Medulla oblongata (tissue), 1 donor: ENCODE results near the gene ABCB9.
A peak's percentile ranks its signal among the peaks of the same experiment; 100 is the strongest.

ENCODE experiments used
- DNase-seq: peaks from one replicate; pipeline ENCODE4 v3.0.0-alpha.2; 2015; ENCODE audit errors: extremely low spot score

Gene ABCB9

DNA sequence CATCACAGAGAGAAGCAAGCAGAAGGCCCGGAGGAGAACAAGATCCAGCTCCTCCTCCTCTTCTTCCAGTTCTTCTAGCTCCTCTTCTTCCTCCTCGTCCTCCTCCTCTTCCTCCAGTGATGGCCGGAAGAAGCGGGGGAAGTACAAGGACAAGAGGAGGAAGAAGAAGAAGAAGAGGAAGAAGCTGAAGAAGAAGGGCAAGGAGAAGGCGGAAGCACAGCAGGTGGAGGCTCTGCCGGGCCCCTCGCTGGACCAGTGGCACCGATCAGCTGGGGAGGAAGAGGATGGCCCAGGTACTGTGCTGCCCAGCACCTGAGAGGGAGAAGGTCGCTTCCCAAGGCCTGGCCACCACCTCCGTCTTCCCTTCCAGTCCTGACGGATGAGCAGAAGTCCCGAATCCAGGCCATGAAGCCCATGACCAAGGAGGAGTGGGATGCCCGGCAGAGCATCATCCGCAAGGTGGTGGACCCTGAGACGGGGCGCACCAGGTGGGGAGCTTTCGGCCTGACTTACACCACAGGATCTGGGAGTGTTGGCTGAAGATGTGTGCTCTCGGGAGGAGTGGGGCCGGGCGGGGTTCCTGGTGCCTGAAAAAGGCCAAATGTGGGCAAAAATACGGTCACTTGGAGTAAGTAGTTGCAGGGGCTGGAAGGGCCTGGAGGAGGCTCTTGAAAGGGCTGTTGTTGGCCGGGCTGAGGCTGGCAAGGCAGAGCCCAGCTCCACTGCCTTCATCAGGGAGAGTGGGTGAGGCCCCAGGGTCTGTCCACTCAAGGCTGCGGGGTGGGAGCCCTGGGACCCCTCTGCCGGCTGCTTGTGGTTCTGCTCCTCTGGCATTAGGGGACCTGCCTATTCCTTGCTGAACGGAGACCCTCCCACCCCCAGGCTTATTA is 15.6 kb upstream of the ABCB9 start:
- no peak for DNase-seq

DNA sequence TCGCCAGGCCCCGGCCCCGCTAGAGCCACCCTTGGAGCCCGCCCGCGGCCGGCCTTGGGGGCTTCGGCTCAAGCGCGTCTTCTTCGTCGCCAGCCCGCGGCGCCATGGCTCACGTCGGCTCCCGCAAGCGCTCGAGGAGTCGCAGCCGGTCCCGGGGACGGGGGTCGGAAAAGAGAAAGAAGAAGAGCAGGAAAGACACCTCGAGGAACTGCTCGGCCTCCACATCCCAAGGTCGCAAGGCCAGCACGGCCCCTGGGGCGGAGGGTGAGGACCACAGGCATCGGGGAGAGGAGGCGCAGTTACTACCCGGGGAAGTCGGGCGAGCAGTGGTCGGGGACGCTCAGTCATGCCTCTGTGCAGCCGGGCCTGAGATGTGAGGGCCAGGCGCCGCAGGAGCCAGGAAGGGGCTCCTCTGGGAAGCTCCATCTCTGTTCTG is 14.8 kb upstream of the ABCB9 start:
- DNase-seq, result no peak

DNA sequence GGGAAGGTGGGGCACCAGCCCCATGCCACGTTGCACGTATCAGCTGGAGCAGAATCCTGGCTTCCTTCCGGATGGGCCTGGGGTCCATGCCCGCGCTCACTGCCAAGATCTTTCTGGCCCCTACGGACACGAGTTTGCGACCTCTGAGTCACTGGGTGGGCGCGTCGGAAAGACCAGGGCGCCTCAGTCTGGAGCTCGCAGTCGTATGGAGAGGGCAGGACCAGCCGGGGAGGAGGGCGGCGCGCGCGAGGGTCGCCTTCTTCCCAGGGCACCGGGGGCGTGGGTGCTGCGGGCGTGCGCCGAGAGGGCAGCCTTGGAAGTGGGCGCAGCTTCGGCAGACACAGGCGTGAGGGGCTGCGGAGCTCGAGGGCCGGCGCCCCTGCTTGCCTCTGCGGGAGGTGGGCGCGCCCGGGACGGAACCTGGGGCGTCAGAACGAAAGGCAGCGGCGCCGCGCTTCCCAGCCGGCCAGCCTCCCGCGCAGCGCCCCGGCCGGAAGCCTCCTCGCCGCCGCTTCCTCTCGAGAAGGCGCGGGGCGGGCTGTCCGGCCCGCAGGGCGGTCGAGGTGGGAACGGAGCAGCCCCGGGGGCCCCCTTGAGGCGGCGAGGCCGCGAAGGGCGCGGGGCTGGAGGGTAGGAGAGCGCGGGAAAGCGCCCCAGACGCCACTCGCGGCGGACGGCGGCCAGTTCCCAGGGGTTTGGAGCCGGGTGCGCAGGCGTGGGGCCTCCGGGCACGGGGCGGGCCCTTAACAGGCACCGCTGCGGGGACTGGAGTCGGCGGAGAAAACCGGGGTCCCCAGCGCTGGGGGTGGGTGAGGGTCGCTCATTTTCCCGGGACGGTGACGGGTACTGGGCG is 14.1 kb upstream of the ABCB9 start, which contains the start of gene ARL6IP4:
ARL6IP4 (plus strand) TSS at position 499 of the 853 bp plus-strand sequence. CDS start 459 bp downstream, outside the sequence.
- peak; percentile 67 for DNase-seq

DNA sequence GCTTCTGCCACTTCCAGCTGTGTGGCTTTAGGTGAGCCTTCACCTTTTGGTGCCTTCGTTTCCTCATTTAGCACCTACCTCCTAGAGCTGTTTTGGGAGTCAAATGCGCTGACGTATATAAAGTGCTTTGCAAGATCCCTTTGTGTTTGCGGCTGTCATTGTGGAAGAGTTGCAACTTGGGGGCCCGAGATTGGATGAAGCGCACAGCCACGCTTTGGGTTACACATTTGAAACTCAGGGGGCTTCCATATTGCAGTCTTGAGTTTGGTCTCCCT is 13.6 kb upstream of the ABCB9 start:
- DNase-seq, result no peak

DNA sequence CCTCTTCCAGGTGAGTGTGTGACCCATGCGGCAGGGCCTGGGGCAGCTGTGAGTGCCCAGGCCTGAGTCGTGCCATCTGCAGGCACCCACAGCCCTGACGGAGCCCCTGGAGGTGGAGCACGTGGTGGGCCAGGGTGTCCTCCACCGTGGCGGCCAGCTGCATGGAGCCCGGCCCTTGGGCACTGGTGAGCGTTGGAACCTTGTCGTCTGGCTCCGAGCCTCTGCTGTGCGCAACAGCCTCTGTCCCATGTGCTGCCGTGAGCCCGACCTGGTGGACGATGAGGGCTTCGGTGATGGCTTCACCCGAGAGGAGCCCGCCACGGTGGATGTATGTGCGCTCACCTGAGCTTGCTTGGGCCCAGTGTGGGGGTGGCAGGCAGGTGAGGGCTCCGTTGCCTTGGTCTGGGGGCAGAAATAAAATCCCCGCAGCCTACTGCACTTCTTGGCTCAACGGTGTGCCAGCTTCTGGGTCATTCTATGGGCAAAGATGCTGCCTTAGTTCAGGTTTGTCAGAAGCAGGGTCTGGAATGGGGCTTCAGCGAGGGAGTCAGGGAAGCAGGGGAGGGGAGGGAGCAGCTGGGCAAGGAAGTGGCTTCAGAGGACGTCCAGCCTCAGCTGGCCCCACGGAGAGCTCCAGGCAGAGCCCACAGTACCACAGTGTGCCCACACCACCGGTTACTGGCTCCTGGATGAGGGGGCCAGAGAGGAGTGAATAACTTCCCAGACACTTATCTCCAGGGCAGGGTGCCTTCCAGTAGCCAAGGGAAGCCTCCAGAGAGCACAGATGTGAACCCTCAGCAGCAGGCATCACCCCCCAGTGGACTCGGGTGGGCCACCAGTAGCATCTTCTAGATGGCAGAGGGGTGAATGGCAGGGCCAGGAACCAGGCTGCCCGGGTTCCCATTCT is 13.0 kb upstream of the ABCB9 start:
- no peak for DNase-seq

DNA sequence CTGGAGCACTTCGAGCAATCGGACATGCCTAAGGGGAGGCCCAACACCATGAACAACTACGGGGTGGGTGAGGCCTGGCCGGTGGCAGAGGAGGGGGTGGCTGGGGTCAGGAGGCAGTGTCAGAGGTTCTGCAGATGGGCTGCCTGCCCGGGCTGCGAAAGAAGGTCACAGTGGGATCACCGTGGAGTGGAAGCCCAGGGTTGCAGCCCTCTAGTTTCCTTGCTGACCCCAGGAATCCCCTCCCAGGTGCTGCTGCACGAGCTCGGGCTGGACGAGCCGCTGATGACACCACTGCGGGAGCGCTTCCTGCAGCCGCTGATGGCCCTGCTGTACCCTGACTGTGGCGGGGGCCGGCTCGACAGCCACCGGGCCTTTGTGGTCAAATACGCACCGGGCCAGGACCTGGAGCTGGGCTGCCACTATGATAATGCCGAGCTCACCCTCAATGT is 12.3 kb upstream of the ABCB9 start:
- DNase-seq, result no peak

DNA sequence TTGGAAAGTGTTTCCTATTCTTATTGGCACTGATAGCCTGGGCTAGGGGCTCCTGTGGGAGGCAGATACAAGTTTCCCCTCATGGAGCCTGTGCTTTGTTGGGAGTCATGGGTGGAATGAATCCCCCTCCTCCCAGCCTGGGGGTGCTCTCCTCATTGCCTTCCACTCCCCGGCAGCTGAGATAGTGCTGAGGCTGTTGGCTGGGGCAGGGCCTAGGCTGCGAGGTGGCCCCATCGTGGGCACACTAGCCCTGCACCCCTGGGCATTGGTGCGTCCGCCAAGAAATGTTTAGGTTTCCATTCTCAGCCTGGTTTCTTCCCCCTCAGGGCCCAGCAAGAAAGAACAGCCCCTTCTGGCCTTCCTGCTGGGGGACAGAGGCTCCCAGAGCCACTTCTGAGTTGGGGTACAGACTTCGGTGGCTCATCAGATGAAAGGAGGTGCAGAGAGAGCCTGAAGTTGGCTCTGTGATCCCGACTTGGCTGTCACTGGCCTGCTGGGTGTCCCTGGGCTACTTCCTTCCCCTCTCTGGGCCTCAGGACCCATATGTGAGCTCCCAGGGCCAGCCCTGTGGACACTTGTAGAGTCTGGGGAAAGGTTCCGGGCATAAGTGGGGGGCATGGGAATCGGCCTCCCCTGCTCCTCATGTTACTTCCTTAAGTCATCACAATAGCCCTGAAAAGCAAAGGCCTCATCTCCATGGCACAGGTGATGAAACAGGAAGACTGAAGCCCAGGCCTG is 11.6 kb upstream of the ABCB9 start:
- no peak for DNase-seq

DNA sequence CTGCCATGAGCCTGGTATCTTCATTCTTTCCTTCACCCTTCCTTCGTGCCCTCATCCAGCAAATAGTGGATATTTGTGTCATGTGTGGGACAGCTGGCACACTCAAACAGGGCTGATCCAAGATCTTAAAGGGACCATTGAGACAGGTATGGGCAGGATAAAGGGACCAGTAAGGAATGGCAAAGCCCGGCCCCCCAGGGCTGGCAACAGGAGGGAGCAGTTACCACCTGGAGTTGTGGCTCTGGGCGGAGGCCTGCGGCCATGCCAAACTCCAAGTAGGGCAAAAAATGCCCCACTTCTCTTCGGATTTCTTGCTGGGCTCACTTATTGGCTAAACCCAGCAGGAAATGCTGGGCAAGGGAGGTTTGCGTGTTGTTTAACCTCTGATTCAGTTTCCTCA is 10.9 kb upstream of the ABCB9 start:
- DNase-seq, result no peak

DNA sequence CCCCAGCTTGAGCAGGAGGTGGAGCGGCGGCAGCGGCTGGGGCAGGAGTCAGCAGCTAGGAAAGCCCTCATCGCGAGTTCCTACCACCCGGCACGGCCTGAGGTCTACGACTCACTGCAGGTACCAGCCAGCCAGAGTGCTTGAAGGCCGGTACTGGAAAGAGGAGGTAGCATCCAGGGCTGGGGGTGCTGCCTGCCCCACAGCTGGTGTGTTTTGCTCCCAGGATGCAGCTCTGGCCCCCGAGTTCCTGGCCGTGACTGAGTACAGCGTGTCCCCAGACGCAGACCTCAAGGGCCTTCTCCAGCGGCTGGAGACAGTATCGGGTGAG is 10.3 kb upstream of the ABCB9 start:
- DNase-seq, result no peak

DNA sequence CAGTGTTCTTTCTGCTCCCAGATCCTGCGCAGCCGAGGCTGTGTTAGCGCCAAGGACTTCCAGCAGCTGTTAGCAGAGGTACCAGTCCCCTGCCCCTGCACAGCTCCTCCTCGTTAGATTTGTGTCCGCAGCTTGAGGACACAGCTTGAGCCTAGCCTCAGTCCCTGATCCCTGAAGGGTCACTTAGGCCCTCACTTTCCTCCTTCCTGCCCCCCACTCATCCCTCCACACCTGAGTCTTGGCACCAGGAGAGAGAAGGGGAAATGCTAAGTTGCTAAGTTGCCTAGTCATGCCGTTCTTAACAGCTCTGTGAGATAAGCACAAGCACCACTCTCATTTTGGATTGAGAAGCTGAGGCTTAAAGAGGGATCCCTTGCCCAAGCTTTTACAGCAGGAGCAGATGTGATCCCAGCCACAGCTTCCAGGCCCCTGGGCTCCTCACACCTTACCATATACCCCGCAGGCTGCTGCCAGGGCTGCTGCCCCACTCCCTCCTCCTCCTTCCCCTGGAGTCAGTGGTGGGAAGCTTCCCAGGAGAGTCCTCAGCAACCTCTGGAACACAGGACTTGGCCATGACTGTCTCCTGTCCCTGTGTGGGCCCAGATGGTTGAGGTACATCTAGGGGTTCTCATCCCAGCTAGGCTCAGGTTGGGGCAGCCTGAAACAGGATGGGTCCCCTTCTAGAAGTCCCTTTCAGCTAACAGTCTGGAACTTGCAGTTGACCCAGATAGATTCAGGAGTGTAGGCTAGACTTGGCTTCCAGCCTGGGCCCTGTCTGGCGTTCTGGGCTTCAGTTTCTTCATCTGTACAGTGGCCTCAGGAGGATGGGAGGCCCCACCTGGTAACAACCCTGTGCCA is 9.8 kb upstream of the ABCB9 start:
- no peak for DNase-seq

DNA sequence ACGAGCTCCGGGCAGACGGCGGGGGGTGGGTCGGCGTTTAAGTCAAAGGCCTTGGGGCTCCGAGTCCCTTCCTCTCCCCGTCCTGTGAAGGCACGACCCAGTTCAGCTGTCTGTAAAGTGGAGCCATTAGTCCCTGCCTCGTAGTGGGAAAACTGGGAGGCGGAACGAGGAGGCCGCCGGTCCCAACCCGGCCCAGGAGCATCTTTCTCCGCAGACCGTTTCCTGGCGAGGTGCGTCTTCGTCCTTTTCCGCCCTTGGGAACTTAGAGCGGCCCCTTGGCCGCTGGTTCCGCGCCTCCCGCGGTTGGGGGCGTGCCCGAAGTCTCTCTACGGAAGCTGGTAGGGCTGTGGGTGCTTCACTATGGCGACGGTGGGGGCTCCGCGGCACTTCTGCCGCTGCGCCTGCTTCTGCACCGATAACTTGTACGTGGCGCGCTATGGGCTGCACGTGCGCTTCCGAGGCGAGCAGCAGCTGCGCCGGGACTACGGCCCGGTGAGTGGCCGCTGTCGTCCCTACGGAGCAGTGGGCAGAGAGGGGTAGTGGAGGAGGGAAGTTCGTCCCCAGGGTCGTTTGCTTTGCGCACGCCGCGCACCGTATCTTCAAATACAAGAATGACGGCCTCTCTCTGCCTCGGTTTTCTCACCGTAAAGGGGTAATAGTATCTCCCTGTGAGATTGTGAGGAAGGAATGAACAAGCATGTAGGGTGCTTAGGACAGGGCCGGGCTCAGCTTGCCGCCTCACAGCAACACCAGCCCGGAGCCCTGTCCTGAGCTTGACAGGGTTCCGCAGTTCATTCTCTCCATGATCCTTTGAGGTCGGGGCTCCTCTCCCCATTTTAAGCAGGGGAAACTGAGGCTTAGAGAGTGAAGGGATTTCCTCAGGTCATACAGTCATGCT is 8.9 kb upstream of the ABCB9 start, which contains the start of gene OGFOD2:
OGFOD2 (plus strand) TSS at position 353 of the 898 bp plus-strand sequence; CDS start at position 361, 8 bp downstream.
- peak; percentile 94 for DNase-seq

DNA sequence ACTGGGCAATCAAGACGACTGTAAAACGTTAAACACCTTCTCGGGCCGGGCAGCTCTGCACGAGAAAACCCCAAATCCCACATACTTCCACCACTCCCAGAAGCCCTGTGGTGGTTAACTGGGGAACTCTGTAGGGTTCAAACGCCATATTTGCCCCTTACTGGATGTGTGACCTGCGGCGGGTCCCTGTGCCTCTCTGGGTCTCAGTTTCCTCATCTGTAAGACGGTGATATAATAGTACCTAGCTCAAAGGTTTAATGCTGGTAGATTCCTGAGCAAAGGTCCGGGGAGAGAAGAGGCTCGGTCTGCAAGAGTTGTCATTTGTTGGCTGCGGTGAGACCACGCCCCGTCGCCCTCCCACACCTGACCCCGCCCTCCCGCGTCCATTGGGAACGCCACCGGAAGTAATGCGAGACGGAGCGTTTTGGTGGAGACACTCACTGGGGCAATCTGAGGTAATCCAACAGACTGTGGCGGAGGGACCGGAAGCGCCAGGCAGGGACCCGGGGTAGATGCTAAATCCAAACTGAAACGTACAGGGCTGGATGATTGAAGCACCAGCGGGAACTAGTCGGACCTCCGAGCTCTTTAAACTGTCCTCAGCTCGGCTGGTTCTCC is 8.1 kb upstream of the ABCB9 start:
- DNase-seq, result peak; percentile 99

DNA sequence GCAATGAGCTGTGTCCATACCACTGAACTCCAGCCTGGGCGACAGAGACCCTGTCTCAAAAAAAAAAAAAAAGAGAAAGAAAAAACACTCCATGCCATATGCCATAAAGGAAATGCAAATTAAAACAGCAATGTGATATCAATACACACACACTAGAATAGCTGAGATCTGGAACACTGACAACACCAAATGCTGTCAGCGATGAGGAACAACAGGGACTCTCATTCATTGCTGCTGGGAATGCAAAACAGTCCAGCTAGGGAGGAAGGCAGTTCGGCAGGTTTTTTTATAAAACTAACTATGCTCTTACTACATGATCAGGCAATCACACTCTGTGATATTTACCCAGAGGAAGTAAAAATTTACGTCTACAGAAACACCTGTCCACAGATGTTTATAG is 3.4 kb upstream of the ABCB9 start:
- peak; percentile 79 for DNase-seq

DNA sequence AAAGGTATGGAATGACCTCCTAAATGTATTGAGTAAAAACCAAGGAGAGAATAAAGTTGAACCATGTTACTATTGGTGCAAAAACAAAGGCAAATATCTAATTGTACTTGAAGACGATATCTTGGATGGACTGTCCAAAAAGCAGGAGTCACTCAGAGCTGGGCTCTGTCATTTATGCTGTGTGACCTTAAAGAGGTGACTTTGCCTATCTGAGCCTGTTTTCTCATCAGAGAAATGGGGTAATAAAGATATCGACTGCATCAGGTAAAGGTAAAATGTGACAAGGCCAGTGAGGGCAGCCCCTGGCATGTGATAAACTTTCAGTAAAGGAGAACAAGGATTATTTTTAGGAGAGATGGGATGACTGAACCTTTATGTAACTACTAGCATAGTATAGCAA is 1.8 kb upstream of the ABCB9 start:
- no peak for DNase-seq

DNA sequence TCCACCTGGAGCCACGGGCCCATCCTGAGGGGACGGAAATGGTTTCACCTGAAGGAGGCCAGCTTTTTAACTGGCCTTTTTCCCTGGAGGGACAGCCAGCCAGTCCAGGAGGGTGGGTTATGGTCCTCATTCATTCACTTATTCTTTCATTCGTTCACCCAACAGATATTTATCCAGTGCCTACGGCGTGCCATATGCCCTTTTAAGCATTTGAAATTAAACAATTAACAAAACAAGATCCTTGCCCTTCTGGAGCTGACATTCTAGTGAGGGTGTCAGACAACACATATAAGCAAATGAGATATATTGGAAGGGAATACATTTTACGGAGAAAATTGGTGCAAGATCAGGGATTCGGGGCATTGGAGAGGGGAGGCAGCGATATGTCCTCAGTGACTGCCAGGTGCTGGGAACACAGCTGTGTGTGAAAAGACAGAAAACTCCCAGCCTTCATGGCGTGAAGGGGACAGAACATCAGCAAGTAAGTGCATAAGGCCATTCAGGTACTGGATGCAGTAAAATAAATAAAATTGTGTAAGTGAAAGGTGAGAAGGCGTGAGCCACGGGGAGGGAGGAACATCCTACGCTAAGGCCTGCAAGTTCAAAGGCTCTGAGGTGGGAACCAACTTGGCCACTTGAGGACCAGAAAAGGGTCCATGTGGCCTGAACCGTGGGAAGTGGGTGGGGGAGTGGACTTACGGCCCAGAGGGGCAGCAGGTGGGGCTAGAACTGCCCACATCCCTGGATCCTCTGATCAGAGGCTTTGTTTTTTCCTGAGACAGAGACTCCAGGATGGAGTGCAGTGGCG is 684 bp upstream of the ABCB9 start:
- no peak for DNase-seq

DNA sequence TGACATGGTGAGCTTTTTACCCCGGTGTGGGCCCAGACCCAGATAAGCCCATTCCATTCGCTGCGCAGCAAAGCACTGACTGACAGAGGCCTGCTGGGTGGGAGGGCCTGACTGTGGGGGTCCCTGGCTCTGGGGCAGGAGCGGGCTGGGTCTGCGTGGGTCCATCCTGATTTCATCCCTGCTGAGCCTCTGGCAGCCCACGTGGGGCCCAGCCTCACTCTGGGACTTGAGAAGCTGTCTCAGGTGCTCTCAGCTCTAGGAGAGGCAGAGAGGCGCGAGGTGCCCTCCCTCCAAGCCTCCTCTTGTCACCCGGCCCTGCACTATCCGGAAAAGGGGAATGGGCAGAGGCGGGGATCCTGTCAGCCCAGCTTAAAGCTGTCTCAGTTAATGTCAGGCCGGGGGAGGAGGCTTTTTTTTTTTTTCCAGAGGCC is 927 bp downstream of the ABCB9 start:
- DNase-seq, result no peak

DNA sequence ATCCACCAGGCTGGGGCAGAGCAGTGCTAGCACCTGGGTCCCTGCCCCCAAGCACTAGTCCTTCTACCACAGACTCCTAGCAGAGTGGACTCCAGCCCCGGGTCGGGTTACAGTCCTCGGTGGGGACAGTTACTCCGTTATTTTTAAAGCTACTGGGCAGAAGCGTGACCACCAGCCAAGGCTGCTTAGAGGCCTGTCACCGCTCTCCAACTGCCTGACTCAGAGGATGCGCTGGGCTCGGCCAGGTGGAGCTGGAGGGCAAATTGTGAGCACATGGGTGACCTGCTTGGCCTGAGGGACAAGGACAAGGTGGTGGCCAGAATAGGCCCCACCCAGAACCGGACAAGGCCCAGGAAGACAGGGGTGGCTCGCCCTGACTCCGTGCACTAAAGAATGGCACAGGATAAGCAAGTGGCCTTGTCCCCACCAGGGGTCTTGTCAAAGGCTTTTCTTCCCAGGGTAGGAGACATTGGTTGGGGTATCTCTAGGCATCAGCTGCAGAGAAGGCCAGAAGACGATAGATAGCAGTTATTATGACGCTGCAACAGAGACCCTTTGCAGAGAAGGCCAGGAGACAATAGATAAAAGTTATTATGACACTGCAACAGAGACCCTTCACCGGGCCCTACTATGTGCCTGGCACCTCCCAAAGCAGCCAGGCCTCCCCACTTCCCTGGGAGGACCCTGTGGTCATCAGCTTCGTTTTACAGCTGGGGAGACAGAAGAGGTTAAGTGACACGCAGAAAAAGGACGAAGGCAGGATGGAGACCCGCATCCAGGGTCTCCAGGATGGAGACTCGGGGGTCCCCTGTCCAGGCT is 1.6 kb downstream of the ABCB9 start:
- DNase-seq, result no peak
